HG03108 (cell line): ENCODE measurements around the gene HPSE2.

Experiments
- ATAC-seq: cut with Tn5 transposase; IDR thresholded peaks from one replicate; pipeline ENCODE4 v1.9.1; 2021; ENCODE audit warnings: moderate library complexity; ENCODE audit not compliant: unreplicated experiment

HPSE2 gene

DNA sequence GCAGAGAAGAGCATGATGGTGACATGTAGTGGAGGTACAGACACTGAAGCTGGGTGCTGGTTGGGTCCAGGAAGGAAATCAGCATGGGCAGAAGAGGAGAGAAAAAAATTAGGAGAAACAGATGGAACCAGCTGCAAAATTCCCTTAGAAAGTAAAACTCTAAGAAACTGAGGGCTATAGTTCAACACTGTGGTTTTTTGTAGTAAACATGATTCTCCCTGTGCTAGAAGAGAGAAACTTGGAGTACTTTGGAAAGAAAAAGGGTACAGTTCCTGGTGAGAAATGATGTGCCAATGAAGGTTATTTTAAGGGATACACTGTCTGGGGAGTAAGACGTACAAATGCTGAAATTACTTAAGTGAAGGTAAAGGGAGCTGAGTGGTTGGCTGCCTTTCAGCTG lies 607.4 kb downstream of the HPSE2 start:
- no peak for ATAC-seq

DNA sequence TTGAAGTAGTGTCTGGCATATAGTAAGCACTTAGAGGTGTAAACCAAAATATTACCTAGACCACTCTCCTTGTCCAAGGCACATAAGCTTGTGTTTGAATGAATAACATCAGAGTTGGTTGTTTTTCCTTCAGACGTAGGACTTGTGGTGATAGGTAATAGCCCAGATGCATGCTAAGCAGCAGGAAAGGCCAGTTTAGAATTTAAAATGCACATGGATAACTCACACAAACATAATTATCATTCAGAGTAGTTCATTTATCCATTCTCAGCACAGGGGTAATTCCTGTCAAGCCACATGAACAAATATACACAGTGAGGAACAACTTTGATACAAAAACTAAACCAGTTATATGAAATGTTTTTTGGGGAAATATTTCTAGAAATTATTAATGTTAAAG lies 607.9 kb downstream of the HPSE2 start:
- no peak for ATAC-seq

DNA sequence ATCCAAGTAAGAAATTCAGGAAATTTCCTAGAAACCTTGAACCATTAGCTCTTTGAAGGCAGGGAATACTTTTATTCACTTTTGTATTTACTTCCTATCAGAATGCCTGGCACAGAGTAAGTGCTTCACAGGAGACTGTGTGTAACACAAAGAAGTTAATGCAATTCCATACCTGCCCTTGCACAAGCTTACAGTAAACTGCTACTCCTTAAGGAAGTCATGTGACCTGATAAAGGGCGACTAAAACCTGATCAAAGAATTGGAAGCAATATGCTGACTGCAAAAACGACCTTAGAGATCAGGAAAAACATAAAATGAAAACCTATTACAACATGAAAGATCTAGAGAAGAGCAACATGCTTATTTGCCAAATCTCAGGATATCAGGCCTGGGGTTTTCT lies 610.7 kb downstream of the HPSE2 start:
- no peak for ATAC-seq

DNA sequence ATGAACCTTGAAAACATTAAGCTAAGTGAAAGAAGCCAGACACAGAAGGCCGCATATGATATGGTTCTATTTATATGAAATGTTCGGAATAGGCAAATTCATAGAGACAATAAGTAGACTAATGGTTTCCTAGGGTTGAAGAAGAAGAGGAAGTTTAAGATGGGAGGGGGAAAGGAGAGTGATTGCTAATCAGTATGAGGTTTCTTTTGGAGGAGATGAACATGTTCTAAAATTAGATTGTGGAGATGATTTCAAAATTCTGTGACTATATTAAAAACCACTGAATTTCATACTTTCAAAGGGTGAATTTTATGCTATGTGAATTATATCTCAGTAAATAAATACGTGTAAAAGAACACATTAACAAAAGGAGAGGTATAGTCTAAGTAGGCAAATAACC lies 612.5 kb downstream of the HPSE2 start:
- no peak for ATAC-seq

DNA sequence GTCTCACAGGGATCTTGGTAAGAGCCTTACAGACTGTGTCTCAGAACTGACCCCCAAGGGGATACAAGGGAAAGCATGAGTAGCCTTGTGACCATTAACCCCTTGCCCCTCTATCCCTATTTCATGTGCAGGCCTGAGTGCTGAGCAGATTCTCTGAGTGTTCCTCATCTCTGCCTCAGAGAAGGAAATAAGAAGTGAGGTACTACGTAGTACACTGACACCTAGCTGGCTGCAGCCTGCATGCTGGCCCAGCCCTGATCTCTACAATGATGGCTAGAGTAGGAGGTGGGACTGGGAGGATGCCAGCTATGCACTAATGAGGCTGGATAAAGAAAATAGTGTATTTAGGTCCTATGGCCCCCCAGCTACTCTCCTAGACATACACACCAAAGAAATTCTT lies 614.0 kb downstream of the HPSE2 start:
- no peak for ATAC-seq

DNA sequence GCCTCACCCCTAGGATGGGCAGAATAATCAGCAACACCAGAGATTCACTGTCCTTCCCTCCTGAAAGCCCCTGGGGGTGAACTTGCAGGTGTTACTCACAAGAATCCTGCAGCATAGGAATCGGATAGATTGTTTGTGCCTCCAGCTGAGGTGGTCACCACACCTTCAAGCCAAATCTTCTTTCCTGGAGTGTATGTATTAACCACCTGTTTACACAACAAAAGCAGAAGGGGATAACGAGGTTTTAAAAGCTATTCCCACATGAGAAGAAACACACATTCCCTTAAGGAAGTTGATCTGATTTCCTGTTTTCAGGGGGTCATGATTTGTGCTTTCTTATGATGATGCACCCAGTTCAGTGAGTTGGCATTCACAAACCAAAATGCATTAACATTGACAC lies 615.1 kb downstream of the HPSE2 start:
- ATAC-seq = no peak

DNA sequence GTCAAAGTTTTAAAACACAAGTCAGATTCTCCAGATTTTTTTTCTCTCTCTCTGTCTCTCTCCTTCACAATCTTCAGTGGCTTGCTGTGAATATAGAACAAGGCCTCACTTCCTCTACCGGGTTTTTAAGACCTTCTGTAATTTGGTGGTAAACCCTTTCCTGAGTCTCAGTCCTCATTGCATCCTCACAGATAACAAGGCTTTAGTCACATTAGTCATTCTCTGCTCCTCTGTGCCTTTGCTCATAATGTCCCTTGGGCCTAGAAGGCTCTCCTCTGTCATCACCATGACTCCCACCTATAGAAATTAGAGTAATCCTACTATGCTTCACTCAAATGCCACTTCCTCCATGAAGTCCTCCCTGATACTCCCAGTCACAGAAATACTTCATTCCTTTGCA lies 616.2 kb downstream of the HPSE2 start:
- no peak for ATAC-seq

DNA sequence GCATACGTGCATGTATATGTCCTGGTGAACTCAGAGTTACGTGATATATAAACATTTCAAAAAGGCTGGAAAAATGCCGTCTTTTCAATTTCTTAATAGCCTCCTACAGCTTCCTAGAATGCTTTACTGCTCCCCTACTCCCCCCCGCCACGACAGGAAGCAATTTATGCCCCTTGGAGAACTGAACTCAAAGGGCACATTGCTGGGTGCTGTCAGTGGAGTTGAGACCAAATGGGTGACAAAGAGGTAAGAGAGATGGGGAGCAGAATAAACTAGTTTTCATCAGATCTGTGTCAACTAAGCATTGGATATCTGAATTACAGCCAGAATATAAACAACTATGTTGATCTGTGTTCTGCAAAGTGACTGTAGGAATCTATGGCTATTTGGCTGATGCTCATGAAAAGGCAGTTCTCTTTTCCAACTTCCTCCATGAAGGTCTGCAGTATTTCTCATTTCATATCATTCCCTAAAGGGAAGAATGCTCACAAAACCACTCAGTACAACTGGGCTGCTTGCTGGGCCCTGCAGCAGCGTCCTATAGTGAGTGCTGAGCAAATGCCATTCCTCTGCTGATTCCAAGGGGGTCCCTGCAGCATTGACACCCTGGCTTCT lies 617.6 kb downstream of the HPSE2 start:
- no peak for ATAC-seq

DNA sequence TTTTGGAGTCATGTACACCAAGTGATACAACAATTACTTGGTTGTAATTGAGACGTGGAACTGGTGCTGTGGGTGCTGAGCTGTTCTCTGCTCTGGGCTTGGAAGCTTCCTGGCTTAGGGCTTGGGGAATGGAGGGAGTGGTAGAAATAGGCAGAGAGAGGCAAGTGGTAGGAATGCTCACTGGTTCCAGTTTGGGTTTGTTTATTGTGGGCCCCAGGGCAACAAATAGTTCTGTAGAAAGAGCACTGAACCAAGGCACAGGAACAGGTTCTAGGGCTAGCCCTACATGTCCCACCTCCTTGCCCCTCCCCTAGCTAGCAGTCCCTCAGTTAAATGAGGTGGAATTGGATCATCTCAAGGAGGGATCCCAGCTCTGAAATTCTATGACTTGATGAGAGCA lies 622.2 kb downstream of the HPSE2 start:
- no peak for ATAC-seq

DNA sequence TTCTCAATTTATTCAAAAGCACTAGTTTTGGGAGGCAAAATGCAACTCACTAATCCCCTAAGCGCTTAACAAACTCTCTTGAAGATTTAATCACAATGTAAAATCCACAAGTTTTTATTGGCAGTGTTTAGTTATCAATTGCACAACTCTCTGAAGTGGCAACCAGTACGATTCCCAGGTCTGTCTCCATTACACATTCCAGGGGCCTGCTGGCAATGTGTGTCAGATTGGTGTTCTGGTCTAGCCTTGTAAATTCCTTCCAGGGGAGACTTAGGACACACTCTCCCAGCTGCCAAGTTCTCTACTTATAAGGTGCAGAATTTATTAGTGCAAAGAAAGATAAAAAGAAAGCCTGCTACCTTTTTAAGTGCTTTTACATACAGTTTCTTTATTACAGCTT lies 624.2 kb downstream of the HPSE2 start:
- no peak for ATAC-seq

DNA sequence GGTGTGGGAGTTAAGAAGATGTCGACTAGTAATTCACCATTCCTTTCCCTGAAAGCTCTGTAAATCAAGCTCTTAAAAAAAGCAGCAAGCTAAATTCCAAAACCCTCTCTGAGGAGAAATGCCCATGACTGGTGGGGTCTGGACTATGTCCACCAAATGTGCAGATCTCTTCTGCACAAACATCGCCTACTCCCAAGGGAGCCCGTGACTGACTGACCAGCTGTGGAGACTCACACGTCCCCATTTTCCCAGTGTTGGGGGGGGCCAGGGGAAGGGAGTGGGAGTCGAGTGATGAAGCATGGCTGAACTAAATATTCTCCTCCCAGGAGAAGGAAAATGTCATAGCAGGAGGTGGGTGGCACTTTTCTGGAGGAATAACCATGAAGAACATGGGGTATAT lies 624.8 kb downstream of the HPSE2 start:
- ATAC-seq = no peak

DNA sequence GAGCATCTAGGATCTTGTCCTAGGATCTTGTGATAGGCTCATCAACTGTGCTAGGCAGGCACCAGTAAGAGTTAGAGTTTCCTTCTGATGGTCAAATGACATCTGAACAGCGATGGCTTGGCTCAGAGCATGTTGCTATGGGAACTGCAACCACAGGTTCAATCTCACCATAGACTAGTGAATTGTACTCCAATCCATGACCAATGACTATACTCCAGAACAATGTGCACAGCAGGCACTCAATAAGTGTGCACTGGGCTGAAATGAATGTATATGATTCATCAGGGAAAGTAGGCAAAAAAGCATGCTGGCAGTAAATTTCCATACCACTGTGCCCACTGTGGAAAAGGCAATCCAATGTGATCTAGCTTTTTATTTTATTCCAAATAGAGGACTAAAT lies 625.4 kb downstream of the HPSE2 start:
- no peak for ATAC-seq

DNA sequence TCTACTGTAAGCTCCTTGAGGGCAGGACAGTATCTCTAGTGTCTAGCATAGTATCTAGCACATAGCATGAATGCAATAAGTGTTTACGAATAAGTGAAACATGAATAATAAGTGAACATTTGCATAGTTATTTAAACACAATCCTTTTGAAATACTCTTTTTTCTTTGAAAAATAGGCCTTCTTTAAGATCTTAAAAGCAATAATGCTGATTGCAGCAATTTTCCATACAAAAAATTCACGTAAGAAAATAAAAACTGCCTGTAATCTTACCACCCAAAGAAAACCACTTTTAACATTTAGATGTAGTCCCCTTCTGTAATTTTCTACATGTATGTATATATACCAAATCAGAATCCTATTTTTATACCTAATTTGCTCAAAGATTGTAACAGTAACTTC lies 626.4 kb downstream of the HPSE2 start:
- ATAC-seq = no peak

DNA sequence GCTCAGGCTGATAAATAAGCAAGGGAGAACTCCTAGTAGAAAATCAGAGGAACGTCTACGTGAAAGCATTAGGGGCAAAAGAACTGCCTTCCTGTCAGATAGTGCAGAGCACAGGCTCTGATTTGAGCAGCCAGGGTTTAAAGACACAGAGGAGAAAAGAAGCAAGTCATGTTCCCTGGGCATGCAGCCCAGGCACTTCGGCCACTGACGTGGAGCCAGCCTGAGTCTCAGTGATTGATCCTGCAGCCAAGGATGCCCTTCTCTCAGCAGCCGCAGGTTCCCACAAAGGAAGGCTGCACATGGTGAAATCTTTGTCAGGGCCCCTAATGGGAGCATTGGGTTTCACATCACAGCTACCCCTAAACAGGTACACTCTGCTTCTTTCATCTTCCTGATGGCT lies 627.2 kb downstream of the HPSE2 start:
- ATAC-seq = no peak

DNA sequence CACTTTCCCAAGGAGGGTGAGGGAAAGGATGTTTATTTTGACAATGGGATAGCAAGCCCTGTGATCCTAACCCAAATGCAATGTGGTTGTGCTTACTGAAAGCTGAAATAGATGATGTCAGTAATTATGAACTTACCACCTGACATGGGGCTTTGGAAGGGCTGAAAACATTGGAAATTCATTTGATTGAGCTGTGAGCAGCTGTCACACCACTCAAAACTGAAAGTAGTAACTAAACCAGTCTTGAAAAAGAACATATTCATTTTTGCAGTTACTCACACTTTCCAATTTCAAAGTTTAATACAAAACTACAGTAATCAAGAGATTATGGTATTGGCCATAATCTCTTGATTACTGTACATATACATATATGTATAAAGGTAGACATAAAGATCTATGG lies 633.4 kb downstream of the HPSE2 start:
- no peak for ATAC-seq

DNA sequence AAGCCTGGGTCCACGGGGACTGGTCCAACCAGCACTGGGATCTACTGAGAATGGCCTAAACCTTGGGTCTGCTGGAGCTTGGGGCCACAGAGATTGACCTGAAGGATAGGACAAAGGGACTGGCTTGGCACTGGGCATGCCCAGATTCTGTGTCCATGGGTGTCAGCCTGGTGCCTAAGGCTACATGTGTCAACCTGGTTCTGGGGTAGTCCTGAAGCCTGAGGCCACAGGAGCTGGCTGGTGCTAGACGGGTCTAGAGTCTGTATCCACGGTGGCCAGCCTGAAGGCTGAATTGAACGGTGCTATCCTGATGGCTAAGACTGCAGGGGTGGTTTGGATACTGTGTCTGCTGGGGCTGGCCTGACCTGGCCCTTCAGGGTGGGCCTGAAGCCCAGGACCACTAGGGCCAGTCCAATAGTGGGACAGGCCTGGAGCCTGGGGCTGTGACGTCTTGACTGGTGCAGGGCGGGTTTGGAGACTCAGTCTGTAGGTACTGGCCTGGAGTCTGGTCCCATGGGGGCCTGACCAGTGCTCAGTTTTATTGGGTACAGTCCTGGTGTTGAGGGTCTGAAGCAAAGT lies 636.5 kb downstream of the HPSE2 start:
- no peak for ATAC-seq

DNA sequence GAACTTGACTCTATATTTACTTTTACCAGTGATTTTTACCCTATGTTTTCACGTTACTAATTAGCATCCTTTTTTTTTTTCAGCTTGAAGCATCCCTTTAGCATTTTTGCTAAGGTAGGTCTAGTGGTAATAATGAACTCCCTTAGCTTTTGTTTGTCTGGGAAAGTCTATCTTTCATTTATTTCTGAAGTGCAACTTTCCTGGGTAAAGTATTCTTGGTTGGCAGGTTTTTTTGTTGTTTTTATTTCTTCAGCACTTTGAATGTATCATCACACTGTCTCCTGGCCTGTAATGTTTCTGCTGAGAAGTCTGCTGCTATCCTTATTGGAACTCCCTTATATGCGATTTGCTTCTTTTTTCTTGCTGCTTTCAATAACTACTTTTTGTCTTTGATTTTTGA lies 639.2 kb downstream of the HPSE2 start:
- no peak for ATAC-seq

DNA sequence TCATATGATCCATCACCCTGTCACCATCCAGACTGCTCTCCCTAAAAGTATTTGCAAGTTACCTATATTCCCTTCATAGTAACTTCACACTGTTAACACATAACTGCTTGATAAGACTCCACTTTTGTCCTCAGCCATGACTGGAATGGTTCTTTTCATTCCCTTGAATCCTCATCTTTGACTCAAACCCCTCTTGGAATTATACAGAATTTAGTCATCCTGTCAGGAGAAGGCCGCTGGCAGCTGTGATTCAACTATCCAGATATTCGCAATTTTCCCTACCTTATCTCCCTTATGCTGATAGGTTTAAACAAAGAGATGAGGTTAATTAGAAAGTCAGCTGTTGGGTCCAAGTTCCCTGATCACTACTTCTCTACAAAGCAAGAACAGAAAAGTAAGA lies 646.0 kb downstream of the HPSE2 start:
- no peak for ATAC-seq

DNA sequence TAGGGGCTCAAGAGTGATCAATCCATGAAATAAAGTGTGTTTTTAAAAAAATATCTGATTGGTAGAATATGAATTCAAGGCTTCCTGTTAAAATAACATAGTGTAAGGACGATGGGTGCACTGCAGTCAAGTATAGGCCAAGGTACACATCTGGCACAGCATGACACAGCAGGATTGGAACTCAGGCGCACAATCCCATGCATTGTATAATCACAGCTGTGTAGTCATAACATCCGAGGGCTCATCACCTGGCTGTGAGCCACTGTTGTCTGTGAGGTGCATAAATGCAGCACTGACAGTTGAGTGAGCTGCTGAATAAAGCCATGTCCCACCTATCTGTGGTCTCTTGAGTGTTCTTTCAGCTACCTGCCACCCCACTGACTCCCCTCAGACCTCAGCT lies 646.6 kb downstream of the HPSE2 start:
- ATAC-seq = no peak

DNA sequence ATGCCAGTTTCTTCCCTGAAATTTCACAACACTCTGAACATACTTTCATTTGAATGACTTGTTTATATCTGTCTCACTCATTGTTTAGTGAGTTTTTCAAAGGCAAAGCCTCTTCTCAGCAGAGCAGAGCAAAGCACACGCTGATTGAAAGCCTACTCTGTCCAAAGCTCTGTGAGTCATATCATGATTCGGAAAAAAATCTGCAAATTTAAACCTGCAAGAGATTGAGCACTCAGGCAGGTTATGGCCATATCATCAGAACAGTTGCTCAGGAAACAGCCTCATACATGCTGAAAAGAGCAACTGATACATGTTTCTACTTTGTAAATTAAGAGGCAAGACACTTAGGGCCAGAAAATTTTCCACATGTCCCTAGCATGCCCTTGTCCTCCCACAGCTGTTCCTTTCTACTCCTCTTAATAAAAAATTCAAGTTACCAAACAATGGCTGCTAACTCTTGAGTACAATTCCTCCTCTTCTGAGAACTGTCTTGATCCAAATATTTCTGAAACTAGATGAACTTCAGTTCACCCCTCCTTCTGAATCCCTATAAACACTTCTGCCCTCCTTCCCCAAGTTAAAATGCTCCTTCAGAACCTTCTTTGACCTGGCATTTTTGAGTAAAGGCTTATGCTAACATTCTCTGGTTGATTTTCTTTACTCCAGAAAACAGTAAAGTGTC lies 648.4 kb downstream of the HPSE2 start:
- no peak for ATAC-seq

DNA sequence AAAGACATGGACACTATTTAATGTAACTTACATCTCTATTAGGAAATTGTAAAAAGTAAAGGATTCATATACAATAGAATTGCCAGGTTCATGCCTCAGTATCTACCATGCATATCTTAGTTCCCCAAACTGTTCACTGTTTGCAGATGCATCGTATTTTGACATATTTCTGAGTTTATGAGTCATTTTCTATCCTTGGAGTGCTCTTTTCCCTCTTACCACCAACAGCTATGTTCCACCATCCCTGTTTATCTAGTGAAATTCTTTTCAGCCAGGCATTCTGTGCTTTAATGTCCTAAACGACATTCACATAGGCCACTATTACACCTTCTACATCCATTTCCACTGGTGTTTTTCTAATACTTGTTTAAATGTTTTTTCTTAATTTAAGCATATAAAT lies 649.6 kb downstream of the HPSE2 start:
- ATAC-seq = no peak

DNA sequence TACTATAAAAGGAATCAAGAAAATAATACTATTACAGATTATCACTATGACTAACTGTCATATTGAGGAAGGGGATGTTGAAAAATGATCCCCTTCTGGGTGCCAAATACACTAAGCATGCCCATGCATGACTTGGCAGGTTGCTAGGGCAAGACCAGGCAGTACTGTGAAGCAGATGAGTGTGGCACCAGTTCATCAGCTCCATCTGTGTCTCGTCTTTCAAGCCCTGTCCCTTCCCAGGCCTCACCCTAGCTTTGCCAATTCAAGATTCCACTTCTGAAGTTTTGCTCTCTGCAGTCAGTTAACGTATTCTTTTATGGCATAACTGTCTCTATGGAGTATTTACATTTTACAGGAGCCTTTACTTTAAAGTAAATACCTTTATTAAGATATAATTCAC lies 653.3 kb downstream of the HPSE2 start:
- no peak for ATAC-seq

DNA sequence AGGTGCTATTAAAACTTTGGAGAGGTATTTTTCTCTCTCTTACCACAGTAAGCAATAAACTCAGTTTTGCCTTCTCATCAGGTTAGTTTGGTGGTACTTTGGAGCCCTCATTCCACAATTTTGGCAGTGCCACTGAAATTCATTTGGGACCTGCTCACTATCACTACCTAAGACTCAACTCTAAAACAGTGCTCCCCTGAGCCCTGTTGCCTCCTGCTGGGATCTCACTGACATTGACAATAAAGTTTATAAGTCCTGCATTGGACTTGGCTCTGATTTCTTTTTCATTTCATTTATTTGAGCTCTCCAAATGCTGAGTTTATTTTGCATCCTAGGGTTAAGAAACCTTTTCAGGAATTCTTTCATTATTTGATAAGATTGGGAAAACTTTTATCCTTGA lies 658.1 kb downstream of the HPSE2 start:
- ATAC-seq = no peak
